Measurements from ENCODE around the gene HIVEP3.
"Not testable (repeated sequence)": the region's sequence is repeated elsewhere in the genome, so short reads cannot be mapped to it uniquely, and the experiment has no call there.

HIVEP3 gene

DNA sequence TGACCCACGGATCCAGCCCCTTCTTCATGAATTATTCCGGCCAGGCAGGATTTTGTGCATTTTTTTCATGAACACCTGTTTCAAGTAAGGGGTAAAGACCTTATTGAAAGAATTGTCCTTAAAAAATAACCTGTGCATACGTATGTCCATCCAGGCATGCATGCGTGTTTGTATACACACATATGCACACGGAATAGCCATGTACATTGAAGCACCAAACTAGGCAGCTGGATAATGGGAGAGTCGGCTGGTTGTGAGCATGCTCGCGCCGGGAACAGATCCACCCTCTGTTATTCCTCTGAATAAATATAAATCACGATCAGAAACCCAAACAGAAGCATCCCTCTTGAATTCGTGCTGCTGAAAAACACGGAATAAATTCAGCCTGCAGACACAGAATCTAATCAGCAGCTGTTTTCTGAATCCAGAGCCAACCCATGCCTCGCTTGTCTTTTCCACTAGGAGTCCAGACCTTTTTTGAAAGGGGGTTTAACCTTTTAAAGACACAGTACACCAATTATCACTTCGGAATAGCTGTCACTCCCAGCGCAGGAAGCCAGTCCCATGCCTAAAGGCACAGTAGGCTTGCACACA lies at the start of gene HIVEP3:
Gene HIVEP3, minus strand, starts transcription at position 473 of the 594 bp plus-strand sequence.
- DNase-seq = peak; percentile 40 to 75

DNA sequence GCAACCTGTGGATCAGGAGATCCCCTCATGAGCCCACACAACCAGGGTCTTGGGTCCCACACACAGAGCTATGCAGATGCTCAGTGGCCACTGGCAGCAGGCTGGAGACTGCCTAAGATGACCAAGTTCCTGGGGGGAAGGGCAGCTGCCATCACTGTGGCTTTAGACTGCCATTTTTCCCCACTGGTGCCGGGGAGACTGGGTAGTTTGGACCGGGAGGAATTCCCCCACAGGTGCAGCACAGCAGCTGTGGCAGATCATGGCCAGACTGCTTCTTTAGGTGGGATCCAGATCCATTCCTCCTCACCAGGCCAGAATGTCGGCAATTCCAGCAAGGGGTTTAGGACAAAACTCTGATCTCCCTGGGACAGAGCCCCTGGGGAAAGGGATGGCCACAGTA lies 45.7 kb upstream of the HIVEP3 start:
- no peak for DNase-seq

DNA sequence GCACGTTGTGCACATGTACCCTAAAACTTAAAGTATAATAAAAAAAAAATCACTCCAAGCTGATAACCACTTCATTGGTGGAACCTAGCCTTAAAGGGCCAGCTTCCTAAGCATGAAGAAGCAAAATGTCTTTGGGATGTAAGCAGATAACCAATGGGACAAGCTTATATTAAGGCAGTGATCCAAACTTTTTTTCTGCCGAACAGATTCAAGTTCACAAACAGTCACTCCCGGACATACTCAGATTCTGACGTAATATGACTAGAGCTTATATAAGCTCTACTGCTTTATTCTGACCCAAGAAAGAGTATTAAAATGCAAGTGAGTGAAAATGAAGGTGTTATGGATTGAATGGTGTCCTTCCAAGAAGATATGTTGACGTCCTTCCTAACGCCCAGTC lies 44.9 kb upstream of the HIVEP3 start:
- no peak for DNase-seq

DNA sequence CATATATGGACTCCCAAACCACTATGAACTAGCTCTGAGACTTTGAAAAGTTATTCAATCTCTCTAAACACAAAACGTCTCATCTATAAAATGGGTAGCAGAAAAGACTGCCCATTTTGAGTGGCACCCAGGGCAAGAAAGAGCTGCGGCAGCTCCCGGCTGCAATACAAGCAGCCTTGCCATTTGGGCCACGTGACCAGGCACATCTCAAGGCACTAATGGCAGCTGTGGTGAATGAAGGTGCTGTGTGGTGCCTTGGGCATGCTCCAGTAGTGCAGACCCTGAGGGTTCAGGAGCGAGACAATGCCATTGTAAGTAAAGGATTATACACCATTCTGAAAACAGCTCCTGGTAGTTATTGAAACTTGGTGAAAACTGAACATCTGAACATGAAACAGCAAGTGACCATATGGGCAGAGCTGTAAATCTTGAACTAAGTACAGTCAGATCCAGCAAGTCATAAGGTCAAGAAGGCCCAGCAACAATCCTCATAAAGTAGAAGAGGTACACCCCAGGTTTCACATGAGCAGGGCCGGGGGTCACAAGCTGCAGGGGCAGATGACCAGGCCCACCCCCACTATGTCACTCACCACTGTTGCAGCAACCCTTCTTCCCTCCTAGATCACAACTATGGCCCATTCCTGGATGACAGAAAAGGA lies 39.4 kb upstream of the HIVEP3 start:
- no peak for DNase-seq

DNA sequence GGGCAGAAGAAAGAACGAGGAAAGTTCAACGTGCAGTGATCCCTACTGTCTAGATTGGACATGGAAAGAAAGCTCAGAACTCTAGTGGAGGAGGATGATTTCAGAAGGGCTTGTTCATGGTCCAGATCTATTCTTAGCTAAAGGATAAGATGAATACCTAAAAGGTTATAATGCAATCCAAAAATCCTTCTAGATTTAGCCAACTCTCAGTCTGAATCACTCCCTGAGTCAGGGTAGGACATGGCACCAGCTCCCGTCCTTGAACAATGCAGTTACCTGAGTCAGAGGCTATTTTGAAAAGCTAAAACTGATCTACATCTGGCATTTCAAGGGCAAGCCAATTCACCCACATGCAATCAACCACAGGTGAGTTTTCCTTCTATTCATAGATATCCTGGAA lies 38.8 kb upstream of the HIVEP3 start:
- no peak for DNase-seq

DNA sequence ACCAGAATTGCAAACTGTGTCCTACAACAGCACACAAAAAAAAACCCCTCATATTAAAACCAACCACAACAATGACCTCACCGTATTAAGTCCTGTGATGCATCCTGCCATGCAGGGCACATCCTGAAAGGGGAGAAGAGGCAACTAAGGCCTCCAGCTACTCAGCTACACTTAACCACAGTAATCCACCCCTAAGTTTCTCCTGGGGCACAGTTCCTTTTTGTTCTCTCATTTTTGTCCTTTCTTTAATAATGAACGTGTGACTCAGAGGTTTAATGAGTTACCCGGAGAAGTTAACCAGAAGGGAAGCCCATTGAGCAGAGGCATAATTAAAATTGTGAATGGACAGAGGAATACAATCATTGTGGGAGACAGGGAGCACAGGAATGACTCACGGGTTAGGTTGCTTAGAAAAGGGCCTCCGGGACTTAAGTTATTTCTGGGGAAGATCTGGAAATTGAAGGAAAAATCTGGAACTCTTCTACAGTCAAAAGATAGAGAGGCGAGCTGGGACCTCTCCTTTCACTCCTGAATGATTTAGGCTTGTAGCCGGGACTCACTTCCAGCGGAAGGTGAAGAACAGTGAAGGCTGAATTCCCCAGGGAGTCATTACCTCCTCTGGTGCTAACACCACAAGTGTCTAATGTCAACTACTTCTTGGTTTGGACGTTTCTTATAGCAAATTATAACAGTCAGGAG lies 36.9 kb upstream of the HIVEP3 start:
- DNase-seq = no peak

DNA sequence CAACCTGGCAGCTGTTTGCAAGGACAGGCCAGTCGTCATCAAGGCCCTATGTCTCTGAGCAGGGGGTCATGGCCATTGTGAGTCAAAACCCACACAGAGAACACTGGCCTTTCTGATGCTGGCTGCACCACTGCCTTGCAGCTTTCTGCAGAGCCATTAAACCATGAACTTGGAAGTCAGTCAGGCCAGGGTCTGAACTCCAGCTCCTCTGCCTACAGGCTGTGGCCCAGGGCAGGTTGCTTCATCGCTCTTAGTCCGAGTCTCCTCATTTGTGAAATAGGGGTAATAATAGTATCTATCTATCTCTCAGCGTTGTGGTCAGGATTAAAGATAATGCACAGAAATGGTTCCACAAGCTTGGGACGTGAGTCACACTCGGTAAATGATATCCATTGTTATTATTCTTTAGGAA lies 35.8 kb upstream of the HIVEP3 start:
- DNase-seq = no peak

DNA sequence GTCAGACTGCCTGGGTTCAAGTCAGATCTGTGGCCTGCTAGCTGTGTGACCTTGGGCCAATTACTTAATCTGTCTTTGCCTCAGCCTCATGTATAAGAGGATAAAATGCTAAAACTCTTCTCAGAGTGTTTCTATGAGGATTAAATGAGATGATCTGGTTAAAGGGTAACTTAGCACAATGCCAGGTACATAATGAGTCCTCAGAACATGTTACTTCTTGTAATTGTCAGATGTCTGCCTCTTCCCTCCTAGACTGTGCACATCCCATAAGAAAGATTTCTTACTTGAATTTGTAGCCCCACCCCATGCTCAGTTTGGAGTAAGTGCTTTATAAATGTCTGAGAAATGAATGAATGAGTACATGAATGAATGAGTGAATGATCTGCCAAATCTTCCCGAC lies 34.6 kb upstream of the HIVEP3 start:
- DNase-seq = no peak

DNA sequence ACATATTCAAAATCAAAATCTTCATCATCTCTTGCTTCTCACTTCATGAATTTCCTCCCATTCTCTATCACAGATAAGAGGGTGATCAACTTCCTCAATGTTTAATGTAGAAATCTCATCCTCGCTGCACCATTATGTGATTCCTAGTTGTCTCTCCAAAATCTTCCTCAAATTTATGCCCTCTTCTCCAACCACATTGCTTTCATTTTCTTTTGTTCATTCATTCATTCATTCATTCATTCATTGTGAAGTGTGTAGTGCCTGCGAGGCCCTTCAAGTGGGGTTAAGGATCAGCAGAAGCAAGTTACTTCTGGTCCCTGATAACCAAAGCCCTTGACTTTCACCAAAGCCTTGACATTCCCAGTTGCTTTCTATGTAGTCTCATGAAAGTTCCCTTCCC lies 33.5 kb upstream of the HIVEP3 start:
- no peak for DNase-seq

DNA sequence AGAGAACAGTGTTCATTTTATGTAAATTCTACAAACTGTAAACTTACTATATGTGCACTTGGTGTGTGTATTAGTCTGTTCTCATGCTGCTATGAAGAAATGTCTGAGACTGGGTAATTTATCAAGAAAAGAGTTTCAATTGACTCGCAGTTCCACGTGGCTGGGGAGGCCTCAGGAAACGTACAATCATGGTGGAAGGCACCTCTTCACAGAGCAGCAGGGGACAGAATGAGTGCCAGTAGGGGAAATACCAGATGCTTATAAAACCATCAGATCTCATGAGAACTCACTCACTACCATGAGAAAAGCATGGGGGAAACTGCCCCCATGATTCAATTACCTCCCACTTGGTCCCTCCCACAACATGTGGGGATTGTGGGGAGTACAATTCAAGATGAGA lies 32.8 kb upstream of the HIVEP3 start:
- DNase-seq = not testable (repeated sequence)

DNA sequence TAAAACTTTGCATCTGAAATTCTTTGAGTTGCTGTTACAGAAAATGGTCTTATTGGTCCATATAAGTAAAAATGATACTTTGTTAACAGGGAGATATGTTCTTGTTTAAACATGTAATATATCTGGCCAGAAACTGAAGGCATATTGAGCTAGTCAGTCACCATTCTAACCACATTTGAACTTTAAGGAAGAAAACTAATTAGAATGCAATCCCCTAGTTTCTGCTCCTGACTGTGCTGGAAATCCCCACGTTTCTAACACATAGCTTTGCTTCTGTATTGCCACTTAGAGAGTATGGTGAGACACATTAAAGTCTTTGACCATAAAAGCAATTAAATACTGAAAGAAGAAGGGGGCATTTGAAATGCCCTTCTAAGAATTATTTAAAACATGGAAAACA lies 32.1 kb upstream of the HIVEP3 start:
- DNase-seq = no peak

DNA sequence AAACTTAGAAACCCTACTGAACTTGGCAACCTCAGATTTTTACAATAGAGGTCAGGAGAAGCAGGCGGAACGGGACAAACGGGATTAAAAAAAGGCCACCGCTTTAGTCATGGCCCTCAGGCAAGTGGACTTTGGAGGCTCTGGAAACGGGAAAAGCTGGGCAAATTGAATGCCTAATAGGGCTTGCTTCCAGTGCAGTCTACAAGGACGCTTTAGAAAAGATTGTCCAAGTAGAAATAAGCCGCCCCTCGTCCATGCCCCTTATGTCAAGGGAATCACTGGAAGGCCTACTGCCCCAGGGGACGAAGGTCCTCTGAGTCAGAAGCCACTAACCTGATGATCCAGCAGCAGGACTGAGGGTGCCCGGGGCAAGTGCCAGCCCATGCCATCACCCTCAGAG lies 27.2 kb upstream of the HIVEP3 start:
- DNase-seq = not testable (repeated sequence)

DNA sequence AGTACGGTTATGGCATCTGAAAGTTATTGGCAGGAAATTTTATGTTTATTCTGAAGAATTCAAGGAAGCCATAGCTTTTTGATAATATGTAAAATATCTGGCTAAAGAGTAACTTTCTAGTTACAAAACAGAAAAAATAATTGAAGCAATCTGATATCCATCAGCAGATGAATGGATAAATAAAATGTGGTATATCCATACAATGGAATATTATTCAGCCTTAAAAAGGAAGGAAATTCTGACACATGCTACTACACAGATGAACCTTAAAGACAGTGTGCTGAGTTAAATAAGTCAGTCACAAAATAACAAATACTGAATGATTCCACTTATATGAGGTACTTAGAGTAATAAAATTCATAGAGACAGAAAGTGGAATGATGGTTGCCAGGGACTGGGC lies 25.0 kb upstream of the HIVEP3 start:
- no peak for DNase-seq

DNA sequence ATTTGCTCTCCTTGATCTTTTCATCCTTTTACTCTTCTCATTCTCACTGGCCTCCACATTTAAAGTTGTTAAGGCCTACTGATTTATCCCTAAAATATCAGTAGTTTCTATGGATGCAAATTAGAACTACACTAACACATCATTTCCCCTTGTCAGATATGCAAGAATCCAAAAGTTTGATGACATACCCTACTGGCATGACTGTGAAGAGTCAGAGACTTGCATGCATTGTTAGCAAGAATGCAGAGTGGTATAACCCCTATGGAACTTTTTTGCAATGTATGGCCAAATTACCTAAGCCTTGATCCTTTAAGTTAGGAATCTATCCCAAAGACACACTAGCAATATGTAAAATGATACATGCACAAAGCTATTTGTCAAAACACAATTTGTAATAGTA lies 23.6 kb upstream of the HIVEP3 start:
- no peak for DNase-seq

DNA sequence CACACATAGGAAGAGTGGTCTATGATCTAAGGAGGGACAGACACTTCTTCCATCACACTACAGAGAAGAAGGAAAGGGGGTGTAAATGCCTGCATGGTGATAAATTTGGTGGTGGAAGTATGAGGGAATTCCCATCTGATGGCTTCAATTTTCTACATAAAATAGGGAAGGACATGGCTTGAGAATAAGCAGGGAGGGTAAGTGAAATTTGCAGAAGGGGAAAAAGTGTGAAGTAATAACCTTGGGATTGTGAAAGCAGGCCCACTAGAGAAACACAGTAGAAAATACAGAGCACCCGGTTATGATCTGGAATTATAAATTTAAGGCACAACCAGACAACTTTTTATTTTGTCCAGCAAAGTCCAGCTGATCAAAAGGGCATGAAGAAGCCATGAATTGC lies 22.7 kb upstream of the HIVEP3 start:
- no peak for DNase-seq

DNA sequence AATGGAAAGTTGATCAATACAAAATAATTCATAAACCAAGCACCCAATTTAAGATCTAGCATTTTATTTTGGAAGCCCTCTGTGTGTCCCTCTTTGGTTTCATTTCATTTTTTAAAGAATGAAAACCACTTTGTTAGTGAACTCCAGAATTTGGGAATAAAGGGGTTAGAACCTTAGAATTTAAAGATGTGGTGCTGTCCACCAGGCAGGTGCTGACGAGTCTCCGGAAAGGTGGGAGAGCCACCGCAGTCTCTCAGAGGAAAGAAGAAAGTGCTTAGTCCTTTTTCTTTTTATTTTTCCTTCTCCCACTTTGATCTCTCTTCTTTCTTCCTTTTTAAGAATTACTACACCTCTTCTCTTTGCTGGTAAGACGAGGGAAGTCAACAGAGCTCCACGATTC lies 20.5 kb upstream of the HIVEP3 start:
- DNase-seq = no peak

DNA sequence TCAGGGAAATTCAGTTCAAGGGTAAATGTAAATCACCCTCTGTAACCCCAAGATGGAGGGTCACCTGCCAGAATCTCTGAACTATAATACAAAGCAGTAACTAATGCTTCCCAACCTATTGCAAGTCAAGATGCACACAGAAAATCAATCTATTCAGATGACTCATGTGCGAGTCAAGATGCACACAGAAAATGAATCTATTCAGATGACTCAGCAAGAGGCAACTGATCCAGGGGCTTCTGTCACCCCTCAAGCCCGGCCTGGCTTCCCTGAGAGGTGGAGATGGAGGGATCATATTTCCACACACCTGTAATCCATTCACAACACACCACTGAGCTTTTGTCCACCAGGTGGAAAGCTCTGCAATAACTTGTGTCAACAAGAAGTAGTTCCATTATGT lies 17.4 kb upstream of the HIVEP3 start:
- peak in 1 of 2 experiments; percentile 24 for DNase-seq

DNA sequence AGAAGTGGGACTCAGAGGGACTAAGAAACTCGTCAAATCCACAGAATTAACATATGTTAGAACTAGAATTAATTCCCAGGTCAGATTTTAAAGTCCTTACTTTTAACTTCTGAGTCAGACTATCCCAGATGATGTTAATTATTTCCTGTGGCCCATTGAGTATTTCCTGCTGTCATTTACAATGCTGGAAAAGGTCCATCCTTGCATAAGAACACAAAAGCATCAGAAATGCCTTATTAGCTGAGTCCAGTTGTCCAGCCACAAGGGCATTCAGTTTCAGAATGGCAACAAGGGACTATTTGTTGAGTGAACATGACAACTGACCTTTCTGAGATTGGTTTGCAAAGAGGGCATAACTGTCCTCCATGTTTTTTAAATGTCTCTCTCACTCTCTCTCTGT lies 16.5 kb upstream of the HIVEP3 start:
- no peak for DNase-seq

DNA sequence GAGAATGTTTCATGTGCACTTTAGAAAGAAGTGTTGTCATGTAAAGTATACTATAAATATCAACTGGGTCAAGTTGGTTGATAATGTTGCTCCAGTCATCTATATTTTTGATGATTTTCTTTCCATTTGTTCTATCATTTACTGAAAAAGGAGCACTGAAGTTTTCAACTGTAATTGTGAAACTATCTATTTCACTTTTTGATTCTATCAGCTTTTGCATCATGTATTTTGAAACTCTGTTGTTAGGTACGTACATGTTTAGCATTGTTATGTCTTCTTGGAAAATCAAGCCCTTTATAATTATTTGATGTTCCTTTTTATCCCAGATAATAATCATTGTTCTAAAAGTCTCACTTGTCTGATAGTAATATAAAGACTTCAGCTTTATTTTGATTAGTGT lies 14.4 kb upstream of the HIVEP3 start:
- DNase-seq = no peak

DNA sequence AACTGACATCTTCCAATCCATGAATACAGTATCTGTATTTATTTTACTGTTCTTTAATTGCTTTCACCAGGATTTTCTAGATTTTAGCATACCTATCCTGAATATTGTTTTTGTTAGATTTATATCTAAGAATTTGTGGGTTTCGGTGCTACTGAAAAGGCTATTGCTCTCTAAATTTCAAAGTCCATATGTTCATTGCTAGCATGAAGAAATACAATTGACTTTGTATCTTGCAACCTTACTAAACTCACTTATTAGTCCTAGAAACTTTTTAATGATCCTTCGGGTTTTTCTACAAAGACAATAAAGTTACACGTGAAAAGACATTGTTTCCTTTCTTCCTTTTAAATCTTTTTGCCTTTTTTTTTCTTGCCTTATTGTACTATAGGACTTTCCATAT lies 12.9 kb upstream of the HIVEP3 start:
- no peak for DNase-seq

DNA sequence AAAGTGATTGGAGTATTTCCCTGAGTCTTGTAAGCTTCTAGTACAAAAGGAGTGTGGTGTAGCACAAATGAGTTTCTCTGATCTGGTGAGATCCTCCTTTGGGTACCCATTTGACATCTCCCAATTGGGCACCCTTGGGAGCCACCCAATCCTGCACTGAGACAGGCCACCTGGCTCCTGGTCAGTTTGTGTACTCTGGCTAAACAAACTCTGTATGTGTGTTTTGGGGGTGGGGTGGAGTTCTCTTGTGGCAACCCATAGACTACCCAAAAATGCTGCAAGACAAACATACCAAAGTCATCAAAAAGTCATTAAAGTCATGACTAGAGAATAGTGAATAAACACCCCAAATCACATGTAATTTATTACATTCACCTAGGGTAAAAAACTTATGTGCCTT lies 8.4 kb upstream of the HIVEP3 start:
- no peak for DNase-seq

DNA sequence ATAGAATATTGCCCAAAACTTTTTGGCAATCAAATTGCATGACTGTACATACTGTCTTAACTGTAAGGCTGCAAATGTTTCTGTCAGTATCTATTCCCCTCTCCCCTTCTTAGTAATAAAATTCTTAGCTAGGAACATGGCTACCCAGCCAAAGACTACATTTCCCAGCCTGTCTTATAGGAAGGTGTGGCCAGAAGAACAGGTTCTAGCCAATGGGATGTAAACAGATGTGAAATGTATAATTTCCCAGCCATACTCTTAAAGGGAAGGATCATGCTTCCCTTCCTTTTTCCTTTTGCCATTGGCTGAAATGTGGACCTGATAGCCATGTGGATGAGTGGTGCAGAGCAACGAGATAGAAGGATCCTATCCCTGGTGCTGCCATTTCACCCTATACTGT lies 7.0 kb upstream of the HIVEP3 start:
- DNase-seq = peak in 1 of 2 experiments; percentile 57

DNA sequence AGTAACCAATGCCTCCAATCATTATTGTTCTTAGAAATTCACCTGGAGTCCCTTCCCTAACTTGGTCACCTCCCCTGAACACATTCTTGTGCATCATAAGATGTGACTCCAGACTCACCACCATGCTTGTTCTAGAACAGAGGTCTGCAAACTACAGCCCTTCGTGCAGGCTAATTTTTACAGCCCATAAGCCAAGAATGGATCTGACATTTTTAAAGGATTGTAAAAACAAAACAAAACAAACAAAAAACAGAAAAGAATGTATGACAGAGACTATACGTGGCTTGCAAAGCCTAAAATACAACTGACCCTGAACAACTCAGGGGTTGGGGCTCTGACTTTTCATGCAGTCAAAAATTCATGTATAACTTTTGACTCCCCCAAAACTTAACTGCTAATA lies 6.2 kb upstream of the HIVEP3 start:
- DNase-seq = no peak

DNA sequence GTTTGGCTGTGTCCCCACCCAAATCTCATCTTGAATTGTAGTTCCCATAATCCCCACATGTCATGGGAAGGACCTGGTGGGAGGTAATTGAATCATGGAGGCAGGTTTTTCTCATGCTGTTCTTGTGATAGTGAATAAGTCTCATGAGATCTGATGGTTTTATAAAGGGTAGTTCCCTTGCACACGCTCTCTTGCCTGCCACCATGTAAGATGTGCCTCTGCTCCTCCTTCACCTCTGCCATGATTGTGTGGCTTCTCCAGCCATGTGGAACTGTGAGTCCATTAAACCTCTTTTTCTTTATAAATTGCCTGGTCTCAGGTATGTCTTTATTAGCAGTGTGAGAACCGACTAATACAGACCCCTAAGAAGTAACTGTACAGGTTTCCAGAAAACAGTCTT lies 2.5 kb upstream of the HIVEP3 start:
- not testable (repeated sequence) for DNase-seq

DNA sequence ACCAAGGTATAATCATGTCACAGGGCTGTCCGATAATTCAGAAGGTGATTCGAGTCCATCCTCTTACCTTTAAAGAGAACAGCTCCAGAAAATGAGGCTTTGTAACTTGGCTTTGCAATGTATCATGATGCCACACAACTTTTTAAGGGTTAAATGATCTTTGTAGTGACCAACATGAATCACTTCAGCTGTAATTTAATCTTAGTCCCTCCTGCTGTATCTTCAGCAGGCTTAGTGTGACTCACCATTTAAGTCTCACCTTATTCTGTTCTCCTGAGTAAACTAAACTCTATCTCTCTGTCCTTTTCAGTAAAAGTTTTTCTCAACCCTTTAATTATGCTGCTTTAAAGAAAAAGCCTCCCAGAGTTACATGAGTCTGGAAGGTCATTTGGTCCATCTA lies 1.9 kb upstream of the HIVEP3 start:
- DNase-seq = peak in 1 of 2 experiments; percentile 14

Measured in NCI-H524 (cell line).